GM18505 (cell line): ENCODE results near the gene FLVCR1.
"Not testable (repeated sequence)": the region's sequence is repeated elsewhere in the genome, so short reads cannot be mapped to it uniquely, and the experiment has no call there.

Experiments used
- ATAC-seq: cut with Tn5 transposase; IDR thresholded peaks from one replicate; pipeline ENCODE4 v1.9.1; 2021; ENCODE audit not compliant: unreplicated experiment
- POLR2A ChIP-seq: IDR thresholded peaks from 4 replicates; pipeline ENCODE4 v1.6.1; 2011; ENCODE audit warnings: borderline replicate concordance; ENCODE audit not compliant: insufficient read depth, insufficient read length; ENCODE audit errors: extremely low read depth

The FLVCR1 gene

GRCh38 chr1:212857992-212858460 lies at the start of gene FLVCR1:
TSS of gene FLVCR1 (plus strand) at chr1:212858275. CDS start at chr1:212858453, 178 bp downstream.
- peak; percentile 87 for TF ChIP-seq POLR2A
- ATAC-seq = peak; percentile 97

- no peak for TF ChIP-seq POLR2A
- ATAC-seq = no peak
These were observed 43.3 kb upstream of the FLVCR1 start for GRCh38 chr1:212814537-212815334.

GRCh38 chr1:212816567-212817278 lies 41.4 kb upstream of the FLVCR1 start:
- TF ChIP-seq POLR2A = no peak

DNA sequence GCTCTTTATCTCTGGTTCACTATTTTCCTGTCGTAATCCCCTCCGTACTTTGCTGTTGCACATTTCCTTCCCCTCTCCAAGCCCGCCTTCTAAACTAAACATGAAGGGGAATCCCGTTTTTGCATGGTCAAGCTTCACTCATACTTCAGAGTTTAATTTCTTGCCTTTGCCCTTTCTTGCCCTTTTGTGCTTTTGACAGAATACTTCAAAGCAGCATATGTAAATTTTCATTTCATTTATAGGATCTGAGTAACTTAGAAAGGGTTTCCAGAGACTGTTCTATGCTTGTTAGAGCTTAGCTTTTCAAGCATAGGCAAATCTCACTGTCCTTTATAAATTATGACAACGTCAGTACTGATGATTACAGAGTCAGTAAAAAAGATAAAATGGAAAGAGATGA lies 38.3 kb upstream of the FLVCR1 start:
- ATAC-seq = peak; percentile 47
- TF ChIP-seq POLR2A = no peak

More at GRCh38 chr1:212816567-212817278, 41.4 kb upstream of the FLVCR1 start:
- no peak for ATAC-seq

GRCh38 chr1:212820969-212821368 lies 37.1 kb upstream of the FLVCR1 start:
- no peak for ATAC-seq
- no peak for TF ChIP-seq POLR2A

DNA sequence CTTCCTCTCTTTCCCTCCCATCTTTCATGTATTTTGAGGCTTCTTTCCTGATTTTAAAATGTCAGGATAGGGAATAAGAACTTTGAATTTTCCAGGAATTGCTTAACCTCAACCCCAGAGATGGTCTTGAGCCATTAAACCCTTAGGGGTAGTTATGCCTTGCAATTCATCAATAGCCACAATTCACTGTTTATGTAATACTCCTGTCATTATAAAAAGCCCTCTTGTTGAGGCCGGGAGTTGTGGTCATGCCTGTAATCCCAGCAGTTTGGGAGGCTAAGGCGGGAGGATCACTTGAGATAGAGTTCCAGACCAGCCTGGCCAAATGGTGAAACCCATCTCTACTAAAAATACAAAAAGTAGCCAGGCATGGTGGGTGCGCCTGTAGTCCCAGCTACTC lies 35.1 kb upstream of the FLVCR1 start:
- TF ChIP-seq POLR2A = no peak
- ATAC-seq = no peak

DNA sequence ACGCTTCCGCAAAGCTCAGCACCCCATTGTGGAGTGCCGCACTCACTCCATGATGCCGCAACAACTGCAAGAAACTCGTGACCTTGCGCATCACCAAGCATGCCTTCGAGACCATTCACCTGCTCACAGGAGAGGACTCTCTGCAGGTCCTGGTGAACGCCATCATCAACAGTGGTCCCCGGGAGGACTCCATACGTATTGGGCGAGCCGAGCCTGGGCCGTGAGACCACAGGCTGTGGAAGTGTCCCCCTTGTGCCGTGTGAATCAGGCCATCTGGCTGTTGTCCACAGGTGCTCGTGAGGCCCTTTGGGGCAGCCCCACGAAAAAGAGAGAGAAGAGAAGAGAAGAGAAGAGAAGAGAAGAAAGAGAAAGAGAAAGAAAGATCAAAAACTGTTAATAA lies 33.9 kb upstream of the FLVCR1 start:
- ATAC-seq = no peak
- TF ChIP-seq POLR2A = no peak

DNA sequence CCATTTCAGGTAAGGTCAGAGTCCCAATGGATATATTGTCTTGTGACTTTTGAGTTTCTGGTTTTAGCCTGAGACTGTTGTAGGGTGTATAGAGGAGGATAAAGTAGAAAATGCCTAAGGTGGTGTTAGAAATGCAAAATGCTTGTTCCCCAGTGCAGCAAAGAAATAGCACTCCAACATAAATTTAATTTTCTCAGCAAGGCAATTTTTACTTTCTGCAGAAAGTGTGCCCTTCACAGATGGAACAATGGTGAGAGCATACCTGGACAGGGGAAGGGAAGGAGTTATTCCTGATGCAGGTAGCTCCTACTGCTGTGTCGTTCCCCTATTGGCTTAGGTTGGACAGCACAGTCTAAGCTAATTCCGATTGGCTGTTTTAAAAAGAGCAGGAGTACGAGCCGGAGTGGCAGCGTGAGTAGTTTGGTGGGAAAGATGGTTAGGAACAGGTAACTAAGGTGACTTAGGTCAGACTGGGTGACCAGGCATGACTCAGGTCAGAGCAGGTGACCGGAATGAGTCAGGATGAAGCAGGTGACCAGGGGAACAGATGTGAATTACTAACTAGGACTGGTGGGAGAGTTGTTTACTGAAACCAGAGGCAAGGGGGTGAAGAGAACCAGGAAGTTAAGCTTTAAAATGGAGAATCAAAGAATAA lies 32.1 kb upstream of the FLVCR1 start:
- no peak for ATAC-seq
- TF ChIP-seq POLR2A = no peak

GRCh38 chr1:212827171-212827776 lies 30.8 kb upstream of the FLVCR1 start:
- ATAC-seq = no peak
- no peak for TF ChIP-seq POLR2A

GRCh38 chr1:212827831-212828278 lies 30.2 kb upstream of the FLVCR1 start:
- no peak for TF ChIP-seq POLR2A
- ATAC-seq = no peak

DNA sequence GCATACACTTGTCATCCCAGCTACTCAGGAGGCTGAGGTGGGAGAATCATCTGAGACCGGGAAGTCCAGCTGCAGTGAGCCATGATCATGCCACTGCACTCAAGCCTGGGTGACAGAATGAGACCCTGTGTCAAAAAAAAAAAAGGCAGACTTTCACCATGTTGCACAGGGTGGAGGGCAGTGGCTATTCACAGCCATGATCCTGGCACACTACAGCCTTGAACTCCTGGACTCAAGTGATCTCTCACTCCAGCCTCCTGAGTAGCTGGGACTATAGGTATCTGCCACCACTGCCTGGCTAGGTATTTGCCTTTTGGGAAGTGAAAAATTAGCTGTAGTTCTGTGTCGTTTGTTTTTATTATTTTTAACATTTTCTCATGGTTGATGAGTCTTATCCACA lies 29.7 kb upstream of the FLVCR1 start:
- ATAC-seq = no peak
- no peak for TF ChIP-seq POLR2A

DNA sequence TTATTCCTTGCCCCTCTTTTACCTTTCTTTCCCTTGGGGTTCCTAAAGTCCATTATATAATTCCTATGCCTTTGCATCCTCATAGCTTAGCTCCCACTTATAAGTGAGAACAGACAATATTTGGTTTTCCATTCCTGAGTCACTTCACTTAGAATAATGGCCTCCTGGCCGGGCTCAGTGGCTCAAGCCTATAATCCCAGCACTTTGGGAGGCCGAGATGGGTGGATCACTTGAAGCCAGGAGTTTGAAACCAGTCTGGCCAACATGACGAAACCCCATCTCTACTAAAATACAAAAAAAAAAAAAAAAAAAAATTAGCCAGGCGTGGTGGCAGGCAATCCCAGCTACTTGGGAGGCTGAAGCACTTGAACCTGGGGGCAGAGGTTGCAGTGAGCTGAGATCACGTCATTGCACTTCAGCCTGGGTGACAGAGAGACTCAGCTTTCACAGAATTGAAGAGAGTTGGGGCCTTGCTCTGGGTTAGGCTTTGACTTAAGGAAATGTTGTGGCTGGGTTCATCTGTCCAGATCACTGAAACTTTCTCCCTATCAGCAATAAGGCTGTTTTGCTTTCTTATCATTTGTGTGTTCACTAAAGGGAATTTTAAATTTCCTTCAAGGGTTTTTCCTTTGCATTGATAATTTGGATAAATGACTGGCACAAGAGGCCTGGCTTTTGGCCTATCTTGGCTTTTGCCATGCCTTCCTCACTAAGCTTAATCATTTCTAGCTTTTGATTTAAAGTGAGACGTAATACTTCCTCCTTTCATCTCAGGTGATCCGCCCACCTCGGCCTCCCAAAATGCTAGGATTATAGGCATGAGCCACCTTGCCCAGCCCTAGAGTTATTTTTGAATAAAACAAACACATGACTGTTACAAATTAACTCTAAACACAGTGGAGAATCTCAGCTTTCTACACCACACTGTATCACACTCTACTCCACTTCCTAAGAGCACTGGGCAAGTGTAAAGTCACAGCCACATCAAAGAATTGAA lies 24.6 kb upstream of the FLVCR1 start:
- peak; percentile 69 for ATAC-seq

DNA sequence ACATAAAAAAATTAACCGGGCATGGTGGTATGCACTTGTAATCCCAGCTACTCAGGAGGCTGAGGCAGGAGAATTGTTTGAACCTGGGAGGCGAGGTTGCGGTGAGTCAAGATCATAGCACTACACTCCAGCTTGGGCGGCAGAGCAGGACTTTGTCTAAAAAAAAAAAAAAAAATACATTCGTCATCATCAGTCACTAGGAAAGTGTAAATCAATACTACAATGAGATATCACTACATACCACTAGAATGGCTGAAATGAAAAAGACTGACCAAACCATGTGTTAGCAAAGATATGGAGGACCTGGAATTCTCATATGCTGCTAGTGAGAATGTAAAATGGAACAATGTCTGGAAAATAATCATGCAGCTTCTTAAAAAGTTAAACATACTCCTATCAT lies 19.9 kb upstream of the FLVCR1 start:
- no peak for TF ChIP-seq POLR2A
- no peak for ATAC-seq

DNA sequence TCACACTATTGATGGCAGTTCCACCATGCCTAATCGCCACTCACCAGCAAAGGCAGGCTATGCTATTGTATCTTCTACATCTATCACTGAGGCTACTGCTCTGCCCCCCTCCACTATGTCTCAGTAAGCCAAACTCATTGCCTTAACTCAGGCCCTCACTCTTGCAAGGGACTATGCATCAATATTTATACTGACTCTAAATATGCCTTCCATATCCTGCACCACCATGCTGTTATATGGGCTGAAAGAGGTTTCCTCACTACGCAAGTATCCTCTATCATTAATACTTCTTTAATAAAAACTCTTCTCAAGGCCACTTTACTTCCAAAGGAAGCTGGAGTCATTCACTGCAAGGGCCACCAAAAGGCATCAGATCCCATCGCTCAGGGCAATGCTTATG lies 13.6 kb upstream of the FLVCR1 start:
- ATAC-seq = not testable (repeated sequence)
